GM15510 (cell line): ENCODE data around the gene RBM17.

Experiments
- POLR2A ChIP-seq: IDR thresholded peaks from 3 replicates; pipeline ENCODE4 v1.6.1; 2011; ENCODE audit warnings: borderline replicate concordance; ENCODE audit not compliant: insufficient read length; ENCODE audit errors: extremely low read depth

Gene RBM17

GRCh38 chr10:6145166-6145987 is 56.5 kb downstream of the RBM17 start:
- no peak for TF ChIP-seq POLR2A

DNA sequence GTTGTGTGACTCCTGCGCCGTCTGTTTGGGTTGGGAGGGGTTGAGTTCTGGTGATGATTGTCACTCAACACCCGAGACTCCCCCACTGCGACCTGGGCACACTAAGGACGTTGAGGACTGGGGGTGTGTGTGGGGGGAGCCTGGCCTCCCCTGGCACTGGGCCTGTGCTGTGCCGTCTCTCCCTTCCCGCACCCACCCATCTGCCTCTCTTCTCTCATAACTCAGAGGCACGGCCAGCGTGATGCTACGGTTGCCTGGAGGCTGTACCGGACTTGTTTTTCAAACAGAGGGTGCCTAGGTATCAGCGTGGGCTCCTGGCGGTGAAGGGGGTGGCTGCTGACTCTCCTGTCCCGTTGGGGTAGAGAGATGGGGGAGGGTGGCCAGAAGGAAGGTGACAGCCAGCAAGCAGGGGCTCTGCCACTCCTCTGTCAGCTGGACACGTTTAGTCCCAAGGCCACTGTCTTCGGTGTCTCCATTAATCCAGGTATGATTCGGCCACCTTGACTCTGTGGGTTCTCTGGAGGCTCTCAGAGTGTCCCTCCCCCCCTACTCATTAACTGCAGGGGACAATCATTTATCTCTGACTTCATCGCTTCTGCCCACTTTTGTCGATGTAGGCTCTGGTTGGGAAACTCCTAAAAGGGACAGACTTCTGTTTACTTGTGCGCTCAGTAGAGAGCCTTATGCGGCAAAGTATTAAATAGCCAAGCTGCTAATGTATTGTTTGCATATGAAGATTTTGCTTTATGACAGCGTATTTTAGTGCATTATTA is 57.4 kb downstream of the RBM17 start:
- TF ChIP-seq POLR2A: no peak

DNA sequence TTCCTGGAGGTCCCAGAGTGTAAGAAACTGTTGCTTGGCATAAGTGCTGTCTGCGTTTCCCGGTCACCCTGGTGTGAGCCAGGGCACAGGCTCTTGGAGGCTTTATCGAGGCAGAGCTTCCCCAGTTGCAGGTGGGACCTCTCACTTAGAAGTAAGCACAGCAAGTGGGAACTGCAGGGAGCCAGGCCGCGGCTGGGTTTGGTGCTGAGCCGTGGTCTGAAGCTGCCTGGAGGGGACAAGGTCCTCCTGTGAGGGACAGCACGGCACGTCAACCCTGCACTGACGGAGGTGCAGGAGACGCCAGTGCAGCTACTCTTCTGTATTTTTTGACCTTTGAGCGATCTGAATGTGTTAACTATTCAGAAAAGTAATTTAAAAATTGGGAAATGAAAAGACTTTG is 58.1 kb downstream of the RBM17 start:
- TF ChIP-seq POLR2A: no peak

DNA sequence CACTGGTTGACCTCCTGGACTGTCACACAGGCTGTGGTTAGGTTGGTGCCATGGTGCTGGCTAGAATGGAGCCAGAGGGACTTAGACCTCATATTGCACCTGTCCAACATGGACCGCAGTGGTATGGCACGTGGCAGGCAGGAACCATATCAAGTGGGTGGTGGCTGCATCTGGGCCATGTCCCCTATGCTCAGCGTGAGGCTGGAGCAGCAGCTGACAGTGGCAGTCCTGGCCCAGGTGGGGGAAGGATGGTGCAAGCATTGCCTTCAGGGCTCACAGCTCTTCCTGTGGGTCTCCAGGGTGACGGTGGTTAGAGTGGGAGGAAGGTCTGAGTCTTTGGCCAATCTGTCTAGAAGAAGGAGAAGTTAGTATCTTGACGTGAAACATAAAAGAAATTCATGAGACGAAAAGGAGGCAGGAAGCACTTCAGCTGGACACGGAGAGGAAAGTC is 59.4 kb downstream of the RBM17 start:
- TF ChIP-seq POLR2A: no peak

DNA sequence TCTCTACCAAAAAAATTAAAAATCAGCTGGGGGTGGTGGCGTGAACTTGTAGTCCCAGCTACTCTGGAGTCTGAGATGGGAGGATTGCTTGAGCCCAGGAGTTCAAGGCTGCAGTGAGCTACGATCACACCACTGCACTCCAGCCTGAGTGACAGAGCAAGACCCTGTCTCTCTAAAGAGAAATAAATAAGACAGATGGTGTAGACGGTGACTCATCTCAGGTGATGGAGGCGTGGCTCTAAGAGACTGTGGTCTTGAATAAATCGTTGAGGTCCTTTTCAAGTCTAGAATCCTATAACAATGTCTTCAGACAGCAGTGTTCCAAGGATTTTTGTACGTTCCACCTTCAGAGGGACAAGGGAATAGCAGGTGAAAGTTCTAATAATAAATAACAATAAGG is 60.1 kb downstream of the RBM17 start:
- no peak for TF ChIP-seq POLR2A

DNA sequence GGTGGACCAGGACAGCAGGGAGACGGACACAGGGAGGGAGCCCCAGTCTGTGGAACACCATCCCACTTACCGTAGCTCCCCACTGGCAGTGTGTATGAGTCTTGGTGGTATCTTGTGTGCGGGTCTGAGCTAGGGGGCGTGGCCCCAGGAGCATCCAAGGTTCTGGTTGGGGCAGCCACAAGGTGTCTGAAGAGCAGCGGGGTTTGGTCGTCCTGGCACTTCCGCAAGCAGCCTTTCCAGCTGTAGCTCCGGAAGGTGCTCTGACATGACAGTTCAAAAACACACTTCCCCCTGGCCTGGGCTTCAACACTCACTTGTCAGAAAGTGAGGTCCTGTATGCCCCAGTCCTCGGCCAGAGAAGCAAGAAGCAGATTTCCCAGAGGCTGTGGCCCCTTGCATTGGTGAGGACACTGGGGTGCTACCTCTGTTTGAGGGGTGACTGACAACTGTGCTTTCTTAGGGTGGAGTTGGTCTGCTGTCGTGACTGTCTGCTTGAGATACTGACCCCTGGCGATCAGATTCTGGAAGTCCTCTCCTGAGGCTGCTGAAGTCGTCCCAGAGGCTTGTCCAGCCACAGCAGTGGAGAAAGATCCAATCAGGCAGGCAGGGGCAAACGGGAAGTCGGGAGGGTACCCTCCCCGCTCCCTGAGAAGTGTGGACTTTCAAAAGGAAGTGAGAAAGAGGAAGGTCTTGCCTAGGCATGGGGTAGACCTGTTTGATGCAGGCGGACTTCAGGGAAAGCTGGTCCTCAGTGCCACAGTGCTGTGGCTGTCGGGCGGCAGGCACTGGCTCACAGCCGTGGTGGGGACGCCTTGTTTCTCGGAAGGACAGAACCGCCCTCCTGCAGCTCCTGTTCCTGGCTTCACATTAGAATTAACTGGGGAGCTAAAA is 62.5 kb downstream of the RBM17 start:
- TF ChIP-seq POLR2A: peak; percentile 24

DNA sequence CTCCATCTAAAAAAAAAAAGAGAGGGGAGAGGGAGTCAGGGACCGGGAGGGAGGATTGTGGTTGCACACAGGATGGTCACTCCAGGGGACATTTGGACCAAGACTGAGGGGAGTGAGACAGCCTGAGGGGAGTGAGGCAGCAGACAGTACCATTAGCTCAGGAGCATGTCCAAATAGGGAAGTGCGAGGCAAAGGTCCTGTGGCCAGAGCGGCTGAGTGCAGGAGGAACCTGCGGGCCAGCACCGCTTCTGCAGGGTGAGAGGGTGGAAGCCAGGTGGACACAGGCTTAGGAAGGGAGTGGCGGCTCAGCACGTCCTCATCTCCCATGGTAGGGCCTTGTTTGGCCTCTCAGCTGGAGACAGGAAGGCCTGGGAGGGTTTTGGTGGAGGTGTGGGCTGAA is 65.0 kb downstream of the RBM17 start:
- no peak for TF ChIP-seq POLR2A

DNA sequence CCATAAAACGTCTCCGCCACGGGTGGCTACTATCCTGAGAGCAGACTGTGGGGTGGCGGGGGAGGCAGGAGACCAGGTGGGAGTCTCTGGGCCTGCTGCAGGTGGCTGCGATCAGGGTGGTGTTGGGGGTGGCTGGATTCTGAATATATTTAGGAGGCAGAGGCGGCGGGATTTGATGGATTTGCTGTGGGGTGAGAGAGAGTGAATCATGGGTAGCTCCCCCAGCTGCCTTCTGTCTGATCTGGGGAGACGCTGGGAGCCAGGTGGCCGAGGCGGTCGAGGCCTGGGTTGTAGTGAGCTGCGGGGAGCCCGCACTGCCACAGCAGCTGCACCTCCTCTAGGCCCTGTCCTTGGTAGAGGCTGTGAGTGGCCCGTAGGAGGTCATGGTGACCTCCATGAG is 65.7 kb downstream of the RBM17 start:
- no peak for TF ChIP-seq POLR2A

- no peak for TF ChIP-seq POLR2A
These were observed 69.4 kb downstream of the RBM17 start for GRCh38 chr10:6158276-6158675.

DNA sequence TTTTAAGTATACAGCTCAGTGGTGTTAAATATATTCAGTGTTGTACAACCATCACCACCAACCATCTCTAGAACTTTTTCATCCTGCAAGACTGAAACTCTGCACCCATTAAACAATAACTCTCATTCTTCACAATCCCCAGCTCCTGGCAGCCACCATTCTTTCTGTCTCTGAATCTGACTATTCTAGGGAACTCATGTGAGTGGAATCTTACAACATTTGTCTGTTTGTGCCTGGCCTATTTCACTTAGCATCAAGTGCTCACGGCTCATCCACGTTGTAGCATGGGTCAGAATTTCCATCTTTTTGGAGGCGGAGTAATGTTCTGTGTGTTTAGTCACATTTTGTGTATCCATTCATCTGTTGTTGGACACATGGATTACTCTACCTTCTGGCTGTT is 73.1 kb downstream of the RBM17 start:
- no peak for TF ChIP-seq POLR2A

DNA sequence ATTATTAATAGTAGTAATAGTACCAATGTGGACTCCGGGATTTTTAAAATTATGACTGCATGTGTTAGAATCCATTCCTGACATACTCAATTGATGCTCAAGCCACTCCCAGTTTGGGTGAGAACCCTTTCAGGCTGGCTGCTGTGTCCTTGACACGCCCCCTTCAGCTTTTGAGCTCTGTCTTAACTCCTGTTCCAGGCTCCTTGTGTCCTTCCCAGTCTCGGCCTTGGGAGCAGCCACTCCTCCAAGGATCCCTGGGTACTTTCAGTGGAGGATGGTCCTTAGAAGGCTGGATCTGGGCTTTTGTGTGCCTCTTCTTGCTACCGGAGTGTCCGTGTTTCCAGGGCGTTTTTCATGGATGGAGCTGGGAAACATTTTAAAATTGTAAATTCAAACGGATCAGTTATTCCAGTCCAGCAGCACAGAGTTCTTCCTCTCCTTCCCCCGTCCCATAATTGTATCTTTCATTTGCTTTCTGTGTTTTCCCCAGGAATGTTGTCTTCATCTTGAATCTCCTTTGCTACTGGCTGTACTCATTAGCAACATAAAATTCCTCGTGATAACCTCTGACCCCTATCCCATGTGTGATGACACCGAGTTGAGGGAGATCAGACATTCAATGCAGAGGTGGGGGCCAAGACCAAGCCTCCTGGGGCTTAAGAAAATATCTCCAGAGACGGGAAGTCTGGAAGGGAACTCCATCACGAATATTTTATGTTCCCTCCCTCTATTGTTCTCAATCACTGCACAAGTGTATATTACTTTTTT is 73.9 kb downstream of the RBM17 start:
- no peak for TF ChIP-seq POLR2A

DNA sequence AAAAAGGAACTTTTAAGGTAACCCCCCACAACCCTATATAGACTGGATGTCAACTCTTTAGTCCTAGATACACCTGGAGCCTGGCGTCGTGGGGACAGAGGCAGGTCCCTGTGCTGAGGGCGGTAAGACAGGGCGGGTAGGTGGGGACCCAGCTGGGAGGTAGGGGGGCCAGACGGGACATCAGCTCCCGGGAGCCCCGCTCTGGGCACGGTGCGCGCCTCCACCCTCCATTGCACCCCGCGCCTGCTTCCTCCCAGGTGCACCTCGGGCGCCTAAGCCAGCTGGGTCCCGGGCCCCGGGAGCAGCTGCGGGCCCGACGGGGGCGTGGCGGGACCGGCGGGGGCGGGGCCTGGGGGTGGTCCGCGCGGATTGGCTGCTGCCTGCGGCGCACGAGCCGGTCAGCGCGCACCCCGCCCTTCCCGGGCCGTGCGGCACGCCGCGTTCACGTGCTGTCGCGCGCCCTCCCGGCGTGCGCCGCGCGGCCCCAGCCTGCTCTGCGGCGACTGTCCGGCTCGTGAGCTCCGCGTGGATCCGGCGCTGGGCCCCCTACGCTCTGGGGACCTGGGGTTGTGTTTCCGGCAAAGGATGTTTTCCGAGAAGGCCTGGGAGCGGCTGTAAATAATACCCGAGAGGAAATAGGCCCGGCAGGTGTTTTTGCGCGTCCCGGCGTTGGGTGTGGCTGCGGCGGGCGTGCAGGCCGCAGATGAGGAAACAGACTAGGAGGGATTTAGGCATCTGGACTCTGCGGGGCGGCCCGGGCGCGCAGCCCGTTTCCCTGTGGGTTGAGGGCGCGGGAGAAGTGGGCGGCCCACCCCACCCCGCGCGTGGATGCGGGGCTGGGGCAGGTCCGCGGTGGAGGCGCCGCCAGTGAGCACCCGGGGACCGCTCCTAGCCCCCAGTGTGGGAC is 74.8 kb downstream of the RBM17 start:
- TF ChIP-seq POLR2A: peak; percentile 92

DNA sequence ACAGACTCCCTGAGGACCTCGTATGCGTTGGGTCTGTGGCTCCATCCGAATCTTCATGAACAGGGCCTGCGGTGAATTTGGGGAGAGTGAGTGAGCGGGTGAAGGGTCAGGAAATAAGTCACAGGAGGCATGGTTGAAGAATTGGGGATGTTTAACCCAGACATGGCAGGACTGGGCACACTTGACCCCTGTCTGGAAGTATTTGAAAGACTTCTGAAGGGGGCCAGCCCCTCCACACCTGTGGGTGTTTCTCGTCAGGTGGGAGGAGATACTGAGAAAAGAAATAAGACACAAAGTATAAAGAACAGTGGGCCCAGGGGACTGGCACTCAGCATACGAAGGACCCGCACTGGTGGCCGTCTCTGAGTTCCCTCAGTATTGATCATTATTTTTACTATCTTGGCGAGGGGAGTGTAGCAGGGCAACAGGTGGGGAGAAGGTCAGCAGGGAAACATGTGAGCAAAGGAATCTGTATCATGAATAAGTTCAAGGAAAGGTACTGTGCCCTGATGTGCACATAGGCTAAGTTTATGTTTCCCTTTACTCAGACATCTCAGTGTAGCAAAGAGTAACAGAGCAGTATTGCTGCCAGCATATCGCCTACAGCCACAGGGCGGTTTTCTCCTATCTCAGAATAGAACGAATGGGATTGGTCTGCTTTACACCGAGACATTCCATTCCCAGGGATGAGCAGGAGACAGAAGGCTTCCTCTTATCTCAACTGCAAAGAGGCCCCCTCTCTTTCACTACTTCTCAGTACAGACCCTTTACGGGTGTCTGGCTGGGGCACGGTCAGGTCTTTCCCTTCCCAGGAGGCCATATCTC is 75.6 kb downstream of the RBM17 start:
- no peak for TF ChIP-seq POLR2A

DNA sequence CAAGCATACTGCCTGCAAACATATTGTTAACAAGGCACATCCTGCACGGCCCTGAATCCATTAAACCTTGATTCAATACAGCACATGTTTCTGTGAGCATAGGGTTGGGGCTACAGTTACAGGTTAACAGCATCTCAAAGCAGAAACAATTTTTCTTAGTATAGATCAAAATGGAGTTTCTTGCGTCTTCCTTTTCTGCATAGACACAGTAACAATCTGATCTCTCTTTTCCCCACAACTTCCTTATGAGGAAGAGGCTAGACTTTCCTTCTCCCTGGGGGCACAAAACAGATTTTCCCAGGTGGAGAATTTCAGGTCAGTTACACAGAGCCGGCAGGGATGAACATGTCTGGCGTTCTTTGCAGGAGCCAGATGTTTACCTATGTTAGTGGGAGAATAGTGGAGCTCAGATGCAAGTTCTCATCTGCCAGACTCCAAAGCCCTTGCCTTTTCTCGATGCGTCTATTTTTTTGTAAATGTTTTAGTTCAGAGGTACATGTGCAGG is 76.4 kb downstream of the RBM17 start:
- TF ChIP-seq POLR2A: no peak
